NOMO-1 treated with DMSO at 0.1 percent for 48 hours (cell line): ENCODE measurements around the gene DHRSX.
"Not testable (repeated sequence)": the region's sequence is repeated elsewhere in the genome, so short reads cannot be mapped to it uniquely, and the experiment has no call there.

Experiments
- DNase-seq: peaks from one replicate; lab custom pipeline; 2025; ENCODE audit not compliant: unreplicated experiment; lab: John Stamatoyannopoulos, UW

Gene DHRSX

GRCh38 chrX:2320580-2321327 is 180.0 kb downstream of the DHRSX start:
- DNase-seq = no peak

GRCh38 chrX:2320089-2320488 is 180.7 kb downstream of the DHRSX start:
- no peak for DNase-seq

- DNase-seq = no peak
Observed at GRCh38 chrX:2318371-2318770, 182.4 kb downstream of the DHRSX start.

DNA sequence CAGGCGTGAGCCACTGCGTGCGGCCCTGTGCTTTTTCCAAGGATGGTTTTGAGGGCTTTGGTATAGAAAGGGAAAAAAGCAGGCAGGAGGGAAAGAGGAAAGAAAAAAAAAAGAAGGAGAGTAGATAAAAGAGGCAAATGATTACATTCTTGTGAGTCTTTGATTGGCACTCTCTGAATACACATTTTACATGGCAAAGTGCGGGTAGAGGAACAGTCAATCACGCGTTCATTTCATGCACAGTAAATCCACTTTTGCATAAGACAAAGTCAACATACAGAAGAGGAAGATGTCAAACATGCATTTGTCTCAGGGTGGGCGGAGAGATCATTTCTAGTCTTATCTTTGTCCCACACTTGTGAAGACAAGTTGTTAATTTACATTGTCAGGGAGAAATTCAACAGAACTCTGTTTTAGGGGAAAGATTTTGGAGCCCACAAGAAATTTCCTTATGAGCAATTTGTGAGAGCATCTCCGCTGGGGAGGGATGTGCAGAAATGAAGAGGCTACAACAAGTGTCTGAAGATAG is 183.2 kb downstream of the DHRSX start:
- no peak for DNase-seq

- no peak for DNase-seq
Observed at GRCh38 chrX:2316534-2316933, 184.2 kb downstream of the DHRSX start.

GRCh38 chrX:2315434-2315833 is 185.3 kb downstream of the DHRSX start:
- DNase-seq = no peak

DNA sequence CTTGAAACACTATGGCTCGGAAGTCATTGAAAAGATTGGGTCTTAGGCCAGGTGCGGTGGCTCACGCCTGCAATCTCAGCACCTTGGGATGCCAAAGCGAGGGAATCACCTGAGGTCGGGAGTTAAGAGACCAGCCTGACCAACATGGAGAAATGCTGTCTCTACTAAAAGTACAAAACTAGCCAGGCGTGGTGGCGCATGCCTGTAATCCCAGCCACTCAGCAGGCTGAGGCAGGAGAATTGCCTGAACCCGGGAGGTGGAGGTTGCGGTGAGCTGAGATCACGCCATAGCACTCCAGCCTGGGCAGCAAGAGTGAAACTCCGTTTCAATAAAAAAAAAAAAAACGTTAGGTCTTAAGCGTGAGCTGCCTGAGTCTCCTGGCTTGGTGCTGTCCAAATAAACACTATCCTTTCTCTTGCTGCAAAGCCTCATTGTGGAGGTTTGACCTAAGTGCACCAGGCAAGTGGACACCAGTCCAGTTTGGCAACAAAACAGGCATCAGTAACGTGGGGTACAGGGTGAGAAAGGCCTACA is 185.9 kb downstream of the DHRSX start:
- no peak for DNase-seq

- DNase-seq = no peak
Observed at GRCh38 chrX:2313864-2314640, 186.7 kb downstream of the DHRSX start.

GRCh38 chrX:2312061-2312591 is 188.7 kb downstream of the DHRSX start:
- DNase-seq = not testable (repeated sequence)

GRCh38 chrX:2311501-2311900 is 189.3 kb downstream of the DHRSX start:
- no peak for DNase-seq

DNA sequence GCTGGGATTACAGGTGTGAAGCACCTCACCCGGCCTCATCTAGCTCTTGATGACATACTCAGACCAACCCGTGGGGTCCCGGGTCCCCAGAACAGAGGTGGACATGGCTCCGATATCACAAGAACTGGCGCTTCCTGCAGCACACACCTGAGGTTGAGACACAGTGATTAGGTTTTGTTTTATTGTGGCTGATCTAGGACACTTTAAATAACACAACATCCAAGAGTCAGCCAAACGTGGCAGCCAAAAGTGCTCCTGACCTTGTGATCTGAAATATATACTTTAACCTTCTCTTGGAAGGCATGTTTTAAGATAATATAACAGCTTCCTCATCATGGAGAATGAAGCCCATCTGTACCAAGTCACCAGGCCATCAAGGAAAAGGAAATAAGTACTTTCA is 198.9 kb downstream of the DHRSX start:
- no peak for DNase-seq

DNA sequence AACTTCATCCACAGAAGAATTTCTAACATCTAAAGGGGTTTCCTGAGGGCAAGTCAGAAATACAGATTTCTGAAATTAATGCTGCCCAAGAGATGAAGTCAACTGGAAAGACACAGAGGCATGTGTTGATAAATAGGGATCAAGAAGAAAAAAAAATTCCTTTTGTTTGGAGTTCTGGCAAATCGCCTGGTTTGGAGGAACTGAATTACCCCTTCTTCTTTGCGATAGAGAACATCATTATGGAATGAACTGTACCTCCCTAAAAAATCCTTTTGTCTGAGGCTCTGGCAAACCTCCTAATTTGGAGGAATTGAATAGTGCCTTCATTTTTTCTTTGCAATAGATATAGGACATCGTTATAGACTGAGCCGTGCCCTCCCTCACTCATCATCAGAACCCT is 200.9 kb downstream of the DHRSX start:
- DNase-seq = no peak

DNA sequence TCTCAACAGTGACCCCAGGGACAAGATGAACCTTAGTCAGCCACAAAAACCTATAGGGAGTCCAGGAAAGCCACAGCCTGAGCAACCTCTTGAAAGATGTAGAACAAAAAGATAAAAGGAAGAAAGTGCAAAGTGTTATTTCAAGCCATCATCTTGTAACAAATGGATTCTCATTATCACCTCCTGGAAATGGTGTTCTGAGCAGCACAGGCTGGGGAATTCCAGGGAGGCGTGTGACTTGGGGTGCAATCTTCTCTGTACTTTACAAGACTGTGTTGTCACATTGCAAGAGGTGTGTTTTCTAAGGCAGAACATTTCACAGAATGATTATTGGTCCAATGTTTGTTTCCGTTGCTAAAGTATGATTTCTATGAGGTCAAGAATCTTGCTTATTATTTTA is 214.0 kb downstream of the DHRSX start:
- DNase-seq = no peak

- DNase-seq = no peak
Observed at GRCh38 chrX:2284601-2285000, 216.2 kb downstream of the DHRSX start.

- DNase-seq = no peak
Observed at GRCh38 chrX:2284133-2284532, 216.6 kb downstream of the DHRSX start.

GRCh38 chrX:2283111-2283859 is 217.5 kb downstream of the DHRSX start:
- DNase-seq = no peak

DNA sequence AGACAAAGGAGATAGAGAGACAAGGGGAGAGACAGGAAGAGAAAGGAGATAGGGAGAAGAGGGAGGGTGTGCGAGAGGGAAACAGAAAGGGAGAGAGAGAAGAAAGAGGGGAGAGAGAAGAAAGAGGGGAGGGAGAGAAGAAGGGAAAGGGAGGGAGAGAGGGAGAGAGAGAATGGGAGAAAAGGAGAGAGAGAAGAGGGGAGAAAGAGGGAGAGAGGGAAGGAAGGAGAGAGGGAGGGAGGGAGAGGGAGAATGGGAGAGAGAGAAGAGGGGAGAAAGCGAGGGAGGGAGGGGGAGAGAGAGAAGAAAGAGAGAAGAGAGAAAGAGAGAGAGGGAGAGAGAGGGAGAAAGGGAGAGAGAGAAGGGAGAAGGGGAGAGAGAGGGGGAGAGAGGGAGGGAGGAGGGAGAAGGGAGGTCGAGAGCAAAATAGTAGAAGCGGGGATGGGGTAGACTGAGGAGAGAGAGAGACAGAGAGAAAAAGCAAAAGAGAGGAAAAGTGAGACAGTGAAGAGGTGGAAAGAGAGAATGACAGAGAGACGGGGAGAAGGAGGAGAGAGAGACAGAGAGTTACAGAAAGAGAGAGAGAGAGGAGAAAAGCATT is 218.2 kb downstream of the DHRSX start:
- no peak for DNase-seq

- DNase-seq = no peak
Observed at GRCh38 chrX:2272337-2272736, 228.4 kb downstream of the DHRSX start.

- not testable (repeated sequence) for DNase-seq
Observed at GRCh38 chrX:2271595-2271994, 229.2 kb downstream of the DHRSX start.

- DNase-seq = not testable (repeated sequence)
Observed at GRCh38 chrX:2270783-2271182, 230.0 kb downstream of the DHRSX start.

DNA sequence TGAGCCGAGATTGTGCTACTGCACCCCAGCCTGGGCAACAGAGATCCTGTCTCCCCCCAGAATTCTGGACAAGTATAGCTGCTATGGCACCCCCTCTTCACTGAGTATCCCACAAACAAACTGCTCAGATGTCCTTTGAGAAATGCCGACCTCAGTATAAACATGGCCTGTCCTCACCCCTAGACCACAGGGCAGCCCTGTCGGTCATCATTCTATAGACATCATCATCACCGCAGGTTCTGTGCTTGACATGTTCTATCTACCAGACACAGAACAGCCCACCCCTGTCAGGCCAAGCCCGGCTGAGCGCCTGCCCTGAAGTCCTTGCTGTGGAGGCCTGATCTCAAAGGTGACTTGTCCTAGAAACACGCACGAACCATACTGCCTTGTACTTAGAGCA is 232.9 kb downstream of the DHRSX start:
- DNase-seq = no peak
